PC-9 (cell line): Measurements from ENCODE around the gene MB. TPM values are rescaled to one million over a fixed set of nuclear protein-coding genes. Genes with fewer than 3 reads are reported as not detected.

ENCODE experiments used
- BruUV-seq: library from RNA; stranded (reverse); fragments of 400-500 nt; replicated peaks from 2 replicates; lab custom pipeline; 2021; lab: Mats Ljungman, UMichigan
- CTCF ChIA-PET: fragments of 300-600 bp; sonication (Branson Sonifier 250); formaldehyde crosslinking; loops from one replicate; lab custom pipeline; 2022; ENCODE audit warnings: antibody characterized with exemption; lab: Charles Lee
- POLR2A ChIA-PET: fragments of 300-600 bp; sonication (Branson Sonifier 250); formaldehyde crosslinking; loops from one replicate; lab custom pipeline; 2022; ENCODE audit warnings: antibody characterized with exemption; ENCODE audit not compliant: unreplicated experiment; lab: Charles Lee
- DNase-seq, 2 experiments: peaks; one replicate each; pipeline versions ENCODE4 v3.0.0 to v3.0.0-alpha.2; 2015 to 2022; ENCODE audit warnings: mixed read lengths in 1 of 2
- H2AFZ ChIP-seq: fragments of 200-600 bp; sonication (generic); 2 replicates; pipeline ENCODE4 v1.8.1; 2017; ENCODE audit warnings: antibody characterized with exemption
- H3F3A ChIP-seq: fragments of 200-600 bp; sonication (generic); 2 replicates; pipeline ENCODE4 v1.8.1; 2017; ENCODE audit warnings: antibody characterized with exemption, mild to moderate bottlenecking, low read depth; ENCODE audit not compliant: insufficient read depth
- H3K27ac ChIP-seq: fragments of 200-600 bp; sonication (generic); 2 replicates; pipeline ENCODE4 v1.6.1; 2016; ENCODE audit warnings: mixed run types
- H3K27me3 ChIP-seq: fragments of 200-600 bp; sonication (generic); 2 replicates; pipeline ENCODE4 v1.6.1; 2016; ENCODE audit warnings: low read depth, mixed run types; ENCODE audit not compliant: insufficient read depth
- H3K36me3 ChIP-seq: fragments of 200-600 bp; sonication (generic); 2 replicates; pipeline ENCODE4 v1.6.1; 2016; ENCODE audit warnings: low read depth, mixed run types
- H3K4me1 ChIP-seq: fragments of 200-600 bp; sonication (generic); replicated peaks from 2 replicates; pipeline ENCODE4 v1.6.1; 2016; ENCODE audit warnings: mixed run types; ENCODE audit not compliant: insufficient read depth
- H3K4me2 ChIP-seq: fragments of 200-600 bp; sonication (generic); 2 replicates; pipeline ENCODE4 v1.6.1; 2017; ENCODE audit warnings: mixed run types
- H3K4me3 ChIP-seq: fragments of 200-600 bp; sonication (generic); 2 replicates; pipeline ENCODE4 v1.6.1; 2016; ENCODE audit warnings: mixed run types
- H3K79me2 ChIP-seq: fragments of 200-600 bp; sonication (generic); 2 replicates; pipeline ENCODE4 v1.6.1; 2017; ENCODE audit warnings: low read depth, mixed run types
- H3K9me2 ChIP-seq: fragments of 200-600 bp; sonication (generic); 2 replicates; pipeline ENCODE4 v1.8.1; 2017; ENCODE audit warnings: mild to moderate bottlenecking; ENCODE audit not compliant: insufficient read depth
- H3K9me3 ChIP-seq: fragments of 200-600 bp; sonication (generic); 2 replicates; pipeline ENCODE4 v1.8.1; 2016; ENCODE audit warnings: low read depth; ENCODE audit not compliant: insufficient read depth
- H4K20me1 ChIP-seq: fragments of 200-600 bp; sonication (generic); 2 replicates; pipeline ENCODE4 v1.8.1; 2017; ENCODE audit not compliant: insufficient read depth
- CTCF ChIP-seq: fragments of 200-600 bp; sonication (generic); conservative IDR thresholded peaks from 2 replicates; pipeline ENCODE4 v1.6.1; 2017; ENCODE audit warnings: mixed run types, antibody characterized with exemption, mild to moderate bottlenecking, moderate library complexity
- EZH2 ChIP-seq: fragments of 200-600 bp; sonication (generic); IDR thresholded peaks from 2 replicates; pipeline ENCODE4 v1.8.0; 2017; ENCODE audit warnings: antibody characterized with exemption, low read depth
- intact Hi-C: fragments of 100-400 bp; cut with micrococcal nuclease; formaldehyde crosslinking; loops from one replicate; pipeline ENCODE4 v1.10.0; 2022; ENCODE audit not compliant: unreplicated experiment
- total RNA-seq: library from RNA; stranded (reverse); gene quantifications from 2 replicates; pipeline ENCODE4 v1.2.3, GENCODE V29; 2021

MB gene
- total RNA-seq, 1 experiment from 2014 or later = 5.0 TPM

GRCh38 chr22:35619336-35620094, 2.4 kb upstream of the MB start:
- TF ChIP-seq EZH2 (no peak), CTCF (no peak)
- POLR2A ChIA-PET = no interaction called here
- no peak overlapping the region for H2AFZ ChIP-seq
- peaks cover 17% of the 10 kb centered on the region for H3F3A ChIP-seq
- H4K20me1 ChIP-seq = no peaks in the 10 kb centered on the region
- H3K9me2 ChIP-seq = no peaks in the 10 kb centered on the region
- no peak overlapping the region for H3K4me2 ChIP-seq
- no peaks in the 10 kb centered on the region for H3K36me3 ChIP-seq
- no peak for DNase-seq
- H3K4me1 ChIP-seq = peaks cover 38% of the 10 kb centered on the region
- no peak overlapping the region for H3K27ac ChIP-seq
- no peaks in the 10 kb centered on the region for H3K27me3 ChIP-seq
- BruUV-seq = no TSS peak
- CTCF ChIA-PET = interaction anchor here (0.6 kb wide), 1 partner anchor 243 kb away, joined by 5 read pairs; no protein-coding TSS in a partner anchor
- intact Hi-C loops = loop anchor here (5.0 to 10.0 kb wide), 3 partner anchors 82 to 655 kb away; no protein-coding TSS in a partner anchor
- H3K79me2 ChIP-seq = peaks cover 10% of the 10 kb centered on the region
- H3K9me3 ChIP-seq = no peaks in the 10 kb centered on the region
- no peak overlapping the region for H3K4me3 ChIP-seq

GRCh38 chr22:35618427-35619223, 1.5 kb upstream of the MB start:
- Histone ChIP-seq H3K79me2 (peaks cover 10% of the 10 kb centered on the region), H3K4me2 (no peak overlapping the region), H3K4me3 (no peak overlapping the region), H3F3A (peaks cover 20% of the 10 kb centered on the region), H3K36me3 (no peaks in the 10 kb centered on the region), H3K9me3 (no peaks in the 10 kb centered on the region), H4K20me1 (no peaks in the 10 kb centered on the region), H3K4me1 (peaks cover 38% of the 10 kb centered on the region), H3K9me2 (no peaks in the 10 kb centered on the region), H3K27ac (no peak overlapping the region), H2AFZ (no peak overlapping the region), H3K27me3 (no peaks in the 10 kb centered on the region)
- CTCF ChIA-PET = interaction anchor here (0.6 kb wide), 1 partner anchor 242 kb away, joined by 5 read pairs; no protein-coding TSS in a partner anchor
- TF ChIP-seq EZH2 (no peak), CTCF (no peak)
- POLR2A ChIA-PET = no interaction called here
- no TSS peak for BruUV-seq
- intact Hi-C loops = no loop called here
- no peak for DNase-seq

- Histone ChIP-seq H3F3A (peaks cover 24% of the 10 kb centered on the region), H4K20me1 (no peaks in the 10 kb centered on the region), H3K4me2 (no peak overlapping the region), H2AFZ (no peak overlapping the region), H3K79me2 (peaks cover 3% of the 10 kb centered on the region; the same call in 1 of the 2 replicates), H3K4me1 (peaks cover 34% of the 10 kb centered on the region), H3K9me3 (no peaks in the 10 kb centered on the region), H3K36me3 (no peaks in the 10 kb centered on the region), H3K9me2 (no peaks in the 10 kb centered on the region), H3K27me3 (no peaks in the 10 kb centered on the region), H3K27ac (no peak overlapping the region), H3K4me3 (no peak overlapping the region)
- intact Hi-C loops = no loop called here
- no peak for TF ChIP-seq EZH2
- TF ChIP-seq CTCF = no peak
- POLR2A ChIA-PET = interaction anchor here (0.6 kb wide), 1 partner anchor 10 kb away, joined by 3 read pairs; no protein-coding TSS in a partner anchor
- CTCF ChIA-PET = no interaction called here
- no peak for DNase-seq
- no TSS peak for BruUV-seq
These were observed 1.1 kb downstream of the MB start for GRCh38 chr22:35616043-35616442.
